Sigmoid colon (tissue), 7 donors: Measurements from ENCODE around the gene GJA3. TPM values are rescaled to one million over a fixed set of nuclear protein-coding genes. Genes with fewer than 3 reads are reported as not detected.

Source experiments
- DNase-seq: peaks from one replicate; pipeline ENCODE4 v3.0.0-alpha.2; 2019
- H3K27ac ChIP-seq, 4 donors: fragments of 200-600 bp; sonication (generic); one replicate each; pipeline ENCODE4 v1.5.1; 2016 to 2019; ENCODE audit warnings: mild to moderate bottlenecking in 1 of 4
- H3K27me3 ChIP-seq, 3 donors: fragments of 200-600 bp; sonication (generic); one replicate each; pipeline ENCODE4 v1.5.1; 2019; ENCODE audit warnings: mild to moderate bottlenecking in 1 of 3
- H3K36me3 ChIP-seq, 4 donors: fragments of 200-600 bp; sonication (generic); one replicate each; pipeline ENCODE4 v1.5.1; 2016 to 2019
- H3K4me1 ChIP-seq, 4 donors: fragments of 200-600 bp; sonication (generic); one replicate each; pipeline ENCODE4 v1.5.1; 2017 to 2019
- H3K4me3 ChIP-seq, 4 donors: fragments of 200-600 bp; sonication (generic); one replicate each; pipeline ENCODE4 v1.5.1; 2017 to 2019; ENCODE audit warnings: mild to moderate bottlenecking in 2 of 4, moderate library complexity in 1 of 4
- H3K9me3 ChIP-seq, 4 donors: fragments of 200-600 bp in 3 of 4; sonication (generic) in 3 of 4; one replicate each; pipeline versions ENCODE4 v1.5.1 to v1.6.1; 2013 to 2019
- EP300 ChIP-seq, 4 donors: sonication (generic); formaldehyde crosslinking; IDR thresholded peaks; one replicate each; pipeline ENCODE4 v1.6.1; 2017; ENCODE audit warnings: antibody characterized with exemption in 4 of 4
- POLR2A ChIP-seq, 2 donors: fragments of 450-650 bp; IDR thresholded peaks; one replicate each; pipeline ENCODE4 v1.6.1; 2016; ENCODE audit warnings: antibody characterized with exemption in 2 of 2, mild to moderate bottlenecking in 2 of 2, moderate library complexity in 2 of 2
- POLR2AphosphoS5 ChIP-seq, 4 donors: sonication (generic); formaldehyde crosslinking; IDR thresholded peaks; one replicate each; pipeline ENCODE4 v1.6.1; 2017; ENCODE audit warnings: antibody characterized with exemption in 4 of 4
- WGBS, 2 donors: extraction: QIAGEN DNeasy Blood & Tissue Kit; methylation state at CpG; one replicate each; pipeline ENCODE4 v1.1.7; 2013; 5-methylcytosine and 5-hydroxymethylcytosine counted together
- intact Hi-C: fragments of 100-400 bp; cut with DNase I; formaldehyde crosslinking; loops from one replicate; pipeline ENCODE4 v1.15.1; 2023
- polyA plus RNA-seq, 3 donors: library from polyadenylated mRNA; stranded (reverse); fragments of 200-250 nt; gene quantifications; one replicate each; pipeline ENCODE4 v1.2.3, GENCODE V29; 2013
- total RNA-seq, 4 donors: library from RNA; depleted of rRNA; stranded (reverse); fragments of >200 nt; gene quantifications; one replicate each; pipeline ENCODE4 v1.1.0, GENCODE V29; 2016
- TF ChIP-seq, protein P1 (sequence below), 4 experiments: fragments of 450-650 bp in 3 of 4; fragments of 200-600 bp in 1 of 4; IDR thresholded peaks; one replicate each; pipeline ENCODE4 v1.5.1; 2016 to 2019; ENCODE audit warnings: antibody characterized with exemption in 4 of 4, mild to moderate bottlenecking in 3 of 4, moderate library complexity in 2 of 4
- donor health status: healthy with polysubstance abuse.
- donor health status: Bipolar disorder and iron deficiency.
- donor health status: healthy.

The GJA3 gene
- total and polyA plus RNA-seq, 7 donors: 0.10 TPM; not detected in 6

- WGBS, 2 donors: 87 to 91% methylated on average over 8 of the region's 8 CpGs
- intact Hi-C loops: no loop called here
- Histone ChIP-seq H3K36me3 (no peaks in the 10 kb centered on the region), H3K27me3 (peaks cover 6 to 35% (median 10%) of the 10 kb centered on the region in 3 donors), H3K27ac (no peak overlapping the region), H3K9me3 (no peaks in the 10 kb centered on the region), H3K4me3 (no peak overlapping the region), H3K4me1 (peaks cover 0 to 6% (median 0%) of the 10 kb centered on the region in 4 donors)
- no peak for TF ChIP-seq POLR2A (IDR thresholded peaks at IDR 0.05)
- no peak for TF ChIP-seq POLR2AphosphoS5 (IDR thresholded peaks at IDR 0.05)
- no peak for TF ChIP-seq EP300 (IDR thresholded peaks at IDR 0.05)
- TF ChIP-seq, protein P1, sequence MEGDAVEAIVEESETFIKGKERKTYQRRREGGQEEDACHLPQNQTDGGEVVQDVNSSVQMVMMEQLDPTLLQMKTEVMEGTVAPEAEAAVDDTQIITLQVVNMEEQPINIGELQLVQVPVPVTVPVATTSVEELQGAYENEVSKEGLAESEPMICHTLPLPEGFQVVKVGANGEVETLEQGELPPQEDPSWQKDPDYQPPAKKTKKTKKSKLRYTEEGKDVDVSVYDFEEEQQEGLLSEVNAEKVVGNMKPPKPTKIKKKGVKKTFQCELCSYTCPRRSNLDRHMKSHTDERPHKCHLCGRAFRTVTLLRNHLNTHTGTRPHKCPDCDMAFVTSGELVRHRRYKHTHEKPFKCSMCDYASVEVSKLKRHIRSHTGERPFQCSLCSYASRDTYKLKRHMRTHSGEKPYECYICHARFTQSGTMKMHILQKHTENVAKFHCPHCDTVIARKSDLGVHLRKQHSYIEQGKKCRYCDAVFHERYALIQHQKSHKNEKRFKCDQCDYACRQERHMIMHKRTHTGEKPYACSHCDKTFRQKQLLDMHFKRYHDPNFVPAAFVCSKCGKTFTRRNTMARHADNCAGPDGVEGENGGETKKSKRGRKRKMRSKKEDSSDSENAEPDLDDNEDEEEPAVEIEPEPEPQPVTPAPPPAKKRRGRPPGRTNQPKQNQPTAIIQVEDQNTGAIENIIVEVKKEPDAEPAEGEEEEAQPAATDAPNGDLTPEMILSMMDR (IDR thresholded peaks at IDR 0.05): no peak
- no peak for DNase-seq
Measured at GRCh38 chr13:20173116-20173746, 12.4 kb upstream of the GJA3 start.

DNA sequence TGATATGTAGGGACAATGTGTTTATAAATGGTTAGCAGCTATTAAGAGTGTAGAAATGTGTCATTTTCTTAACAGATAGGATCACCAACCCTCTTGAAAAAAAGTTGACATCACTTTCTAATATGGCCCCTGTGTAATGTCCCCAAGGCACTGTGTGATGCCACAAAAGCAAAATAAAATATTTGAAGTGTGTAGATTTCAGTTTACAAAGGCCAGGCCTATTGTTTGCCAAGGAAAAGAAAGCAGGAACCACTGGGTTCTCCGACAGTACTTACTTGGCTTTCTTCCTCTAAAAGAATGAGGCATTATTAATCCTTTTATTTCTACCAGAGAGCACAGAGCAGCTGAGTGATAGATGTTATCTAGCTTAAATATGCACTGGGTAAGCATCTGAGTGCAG lies 10.5 kb upstream of the GJA3 start:
- Histone ChIP-seq H3K9me3 (no peaks in the 10 kb centered on the region), H3K36me3 (no peaks in the 10 kb centered on the region), H3K4me3 (no peak overlapping the region), H3K4me1 (no peaks in the 10 kb centered on the region), H3K27ac (no peak overlapping the region), H3K27me3 (peaks cover 0 to 16% (median 0%) of the 10 kb centered on the region in 3 donors)
- no peak for TF ChIP-seq POLR2AphosphoS5 (IDR thresholded peaks at IDR 0.05)
- TF ChIP-seq, protein P1 (IDR thresholded peaks at IDR 0.05): no peak
- TF ChIP-seq EP300 (IDR thresholded peaks at IDR 0.05): no peak
- no peak for TF ChIP-seq POLR2A (IDR thresholded peaks at IDR 0.05)
- DNase-seq: no peak
- WGBS, 2 donors: 75 to 89% methylated on average over 1 of the region's 1 CpG
- intact Hi-C loops: no loop called here

DNA sequence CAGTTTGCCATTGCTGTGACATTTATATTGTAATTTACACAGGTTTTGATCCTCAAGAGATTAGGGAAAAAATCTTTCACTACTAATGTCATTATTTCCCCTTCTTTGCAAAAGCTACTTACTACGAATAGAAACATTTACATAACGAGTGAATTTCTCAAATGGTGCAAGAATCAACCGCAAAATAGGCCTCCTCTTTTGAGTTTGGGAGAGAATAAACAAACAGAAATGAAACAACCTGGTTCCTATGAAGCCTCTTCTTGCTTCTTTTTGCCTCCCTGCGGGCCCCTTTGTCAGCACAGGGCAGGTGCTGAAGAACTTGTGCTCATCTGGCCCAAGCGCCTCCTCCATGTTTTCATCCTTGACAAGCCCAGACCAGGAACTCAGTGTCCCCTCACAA lies 10.1 kb upstream of the GJA3 start:
- H3K27me3 ChIP-seq: peaks cover 0 to 12% (median 0%) of the 10 kb centered on the region in 3 donors
- H3K9me3 ChIP-seq: no peaks in the 10 kb centered on the region
- no peak overlapping the region for H3K4me3 ChIP-seq
- H3K4me1 ChIP-seq: no peaks in the 10 kb centered on the region
- no peaks in the 10 kb centered on the region for H3K36me3 ChIP-seq
- WGBS, 2 donors: 92 to 94% methylated on average over 5 of the region's 5 CpGs
- H3K27ac ChIP-seq: no peak overlapping the region
- intact Hi-C loops: no loop called here
- DNase-seq: no peak
- TF ChIP-seq POLR2AphosphoS5 (IDR thresholded peaks at IDR 0.05) (no peak), POLR2A (IDR thresholded peaks at IDR 0.05) (no peak), EP300 (IDR thresholded peaks at IDR 0.05) (no peak)
- TF ChIP-seq, protein P1 (IDR thresholded peaks at IDR 0.05): no peak

DNA sequence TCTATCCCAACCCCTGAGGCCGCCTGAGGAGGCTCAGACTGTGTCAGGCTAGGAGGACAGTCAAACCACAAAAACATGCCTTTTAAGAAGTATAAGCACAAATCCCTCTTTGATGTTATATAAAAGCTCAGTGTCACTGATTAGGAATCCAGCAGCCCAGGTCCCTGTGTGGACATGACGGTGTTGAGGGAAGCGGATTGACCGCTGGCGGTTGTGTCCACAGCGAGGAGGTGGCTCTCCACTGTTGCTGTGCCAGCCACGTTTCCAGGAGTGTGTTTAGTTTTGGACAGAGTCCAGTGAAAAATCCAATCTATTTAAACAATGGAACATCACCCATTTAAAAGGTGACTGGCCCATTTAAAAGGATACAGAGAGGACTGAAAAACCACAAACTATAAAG lies 7.5 kb upstream of the GJA3 start:
- Histone ChIP-seq H3K36me3 (no peaks in the 10 kb centered on the region), H3K27ac (no peak overlapping the region), H3K9me3 (no peaks in the 10 kb centered on the region), H3K27me3 (peaks cover 0 to 16% (median 0%) of the 10 kb centered on the region in 3 donors), H3K4me1 (peaks cover 0 to 2% (median 0%) of the 10 kb centered on the region in 4 donors), H3K4me3 (no peak overlapping the region)
- TF ChIP-seq, protein P1 (IDR thresholded peaks at IDR 0.05): no peak
- no peak for TF ChIP-seq POLR2A (IDR thresholded peaks at IDR 0.05)
- TF ChIP-seq EP300 (IDR thresholded peaks at IDR 0.05): no peak
- TF ChIP-seq POLR2AphosphoS5 (IDR thresholded peaks at IDR 0.05): no peak
- intact Hi-C loops: loop anchor here (10.0 kb wide), 1 partner anchor 204 kb away; no protein-coding TSS in a partner anchor
- no peak for DNase-seq
- WGBS, 2 donors: 80 to 89% methylated on average over 7 of the region's 7 CpGs
